Measurements from ENCODE around the gene IRS2. TPM values are rescaled to one million over a fixed set of nuclear protein-coding genes. Genes with fewer than 3 reads are reported as not detected.
"Not testable (repeated sequence)": the region's sequence is repeated elsewhere in the genome, so short reads cannot be mapped to it uniquely, and the experiment has no call there.

The IRS2 gene
- total RNA-seq: 97.3 TPM
- long read RNA-seq, full-length matches to known transcripts: 71 of 113 reads
- long read RNA-seq, partial matches to known transcripts: 0 of 113 reads
- long read RNA-seq, other reads (novel, unspliced or antisense): 42 of 113 reads

- peak; percentile 97 for DNase-seq (ENCODE audit: low spot score)
These were observed at the start of gene IRS2 for GRCh38 chr13:109786457-109787134. TSS of gene IRS2 (minus strand) at chr13:109786583. CDS start at chr13:109786053, 530 bp downstream.

- no peak for DNase-seq (ENCODE audit: low spot score)
These were observed 48.8 kb upstream of the IRS2 start for GRCh38 chr13:109834973-109835720.

GRCh38 chr13:109833940-109834339 lies 47.6 kb upstream of the IRS2 start:
- DNase-seq (ENCODE audit: low spot score): no peak

GRCh38 chr13:109833071-109833470 lies 46.7 kb upstream of the IRS2 start:
- DNase-seq (ENCODE audit: low spot score): no peak

GRCh38 chr13:109828591-109829316 lies 42.4 kb upstream of the IRS2 start:
- not testable (repeated sequence) for DNase-seq (ENCODE audit: low spot score)

GRCh38 chr13:109823201-109823600 lies 36.8 kb upstream of the IRS2 start:
- not testable (repeated sequence) for DNase-seq (ENCODE audit: low spot score)

GRCh38 chr13:109821103-109821502 lies 34.7 kb upstream of the IRS2 start:
- DNase-seq (ENCODE audit: low spot score): no peak

GRCh38 chr13:109819874-109820273 lies 33.5 kb upstream of the IRS2 start:
- no peak for DNase-seq (ENCODE audit: low spot score)

- no peak for DNase-seq (ENCODE audit: low spot score)
These were observed 32.5 kb upstream of the IRS2 start for GRCh38 chr13:109818886-109819285.

- no peak for DNase-seq (ENCODE audit: low spot score)
These were observed 31.5 kb upstream of the IRS2 start for GRCh38 chr13:109817591-109818535.

- no peak for DNase-seq (ENCODE audit: low spot score)
These were observed 30.4 kb upstream of the IRS2 start for GRCh38 chr13:109816808-109817203.

GRCh38 chr13:109816112-109816807 lies 29.9 kb upstream of the IRS2 start:
- no peak for DNase-seq (ENCODE audit: low spot score)

GRCh38 chr13:109815651-109816050 lies 29.3 kb upstream of the IRS2 start:
- DNase-seq (ENCODE audit: low spot score): no peak

- no peak for DNase-seq (ENCODE audit: low spot score)
These were observed 27.3 kb upstream of the IRS2 start for GRCh38 chr13:109813663-109814062.

GRCh38 chr13:109812382-109812781 lies 26.0 kb upstream of the IRS2 start:
- DNase-seq (ENCODE audit: low spot score): no peak

- DNase-seq (ENCODE audit: low spot score): no peak
These were observed 24.6 kb upstream of the IRS2 start for GRCh38 chr13:109810761-109811510.

GRCh38 chr13:109809216-109809932 lies 23.0 kb upstream of the IRS2 start:
- no peak for DNase-seq (ENCODE audit: low spot score)

GRCh38 chr13:109807345-109807744 lies 21.0 kb upstream of the IRS2 start:
- no peak for DNase-seq (ENCODE audit: low spot score)

- DNase-seq (ENCODE audit: low spot score): no peak
These were observed 18.3 kb upstream of the IRS2 start for GRCh38 chr13:109804654-109805053.

All from mesenteric fat pad (tissue), 1 donor.